GM19455 (cell line): Measurements from ENCODE around the gene PIAS2.
"Not testable (repeated sequence)": the region's sequence is repeated elsewhere in the genome, so short reads cannot be mapped to it uniquely, and the experiment has no call there.

Experiments used
- ATAC-seq: cut with Tn5 transposase; IDR thresholded peaks from one replicate; pipeline ENCODE4 v1.9.1; 2021; ENCODE audit not compliant: unreplicated experiment

Gene PIAS2

GRCh38 chr18:46832849-46833248, 84.5 kb downstream of the PIAS2 start:
- no peak for ATAC-seq

GRCh38 chr18:46832422-46832821, 84.9 kb downstream of the PIAS2 start:
- not testable (repeated sequence) for ATAC-seq

GRCh38 chr18:46831434-46831833, 85.9 kb downstream of the PIAS2 start:
- ATAC-seq = no peak

- ATAC-seq = no peak
Observed at GRCh38 chr18:46830633-46831032, 86.7 kb downstream of the PIAS2 start.

- no peak for ATAC-seq
Observed at GRCh38 chr18:46829947-46830346, 87.4 kb downstream of the PIAS2 start.

- no peak for ATAC-seq
Observed at GRCh38 chr18:46829531-46829930, 87.8 kb downstream of the PIAS2 start.

- no peak for ATAC-seq
Observed at GRCh38 chr18:46821856-46822711, 95.2 kb downstream of the PIAS2 start.

GRCh38 chr18:46820863-46821262, 96.4 kb downstream of the PIAS2 start:
- ATAC-seq = no peak

- ATAC-seq = no peak
Observed at GRCh38 chr18:46815661-46816060, 101.6 kb downstream of the PIAS2 start.

- ATAC-seq = no peak
Observed at GRCh38 chr18:46814399-46814798, 102.9 kb downstream of the PIAS2 start.

GRCh38 chr18:46812311-46812710, 105.0 kb downstream of the PIAS2 start:
- ATAC-seq = no peak

- no peak for ATAC-seq
Observed at GRCh38 chr18:46810481-46811000, 106.8 kb downstream of the PIAS2 start.

- no peak for ATAC-seq
Observed at GRCh38 chr18:46809145-46809544, 108.2 kb downstream of the PIAS2 start.

- not testable (repeated sequence) for ATAC-seq
Observed at GRCh38 chr18:46795945-46796344, 121.4 kb downstream of the PIAS2 start.

- no peak for ATAC-seq
Observed at GRCh38 chr18:46794607-46795006, 122.7 kb downstream of the PIAS2 start.

GRCh38 chr18:46793565-46793964, 123.7 kb downstream of the PIAS2 start:
- ATAC-seq = no peak

GRCh38 chr18:46789088-46789487, 128.2 kb downstream of the PIAS2 start:
- ATAC-seq = no peak

- ATAC-seq = no peak
Observed at GRCh38 chr18:46787674-46788073, 129.6 kb downstream of the PIAS2 start.

- ATAC-seq = no peak
Observed at GRCh38 chr18:46772357-46772756, 144.9 kb downstream of the PIAS2 start.

GRCh38 chr18:46771141-46771540, 146.2 kb downstream of the PIAS2 start:
- ATAC-seq = no peak

GRCh38 chr18:46770708-46771107, 146.6 kb downstream of the PIAS2 start:
- no peak for ATAC-seq

- no peak for ATAC-seq
Observed at GRCh38 chr18:46768166-46768921, 149.0 kb downstream of the PIAS2 start.
